Smooth muscle cell (in vitro differentiated cells): ENCODE data around the gene TMEM33. TPM values are rescaled to one million over a fixed set of nuclear protein-coding genes. Genes with fewer than 3 reads are reported as not detected.

ENCODE experiments used
- DNase-seq: peaks from one replicate; lab custom pipeline; 2025; ENCODE audit not compliant: unreplicated experiment; lab: John Stamatoyannopoulos, UW
- H2AFZ ChIP-seq: fragments of 200-600 bp; sonication (generic); 2 replicates; pipeline ENCODE4 v1.6.0; 2016; ENCODE audit warnings: antibody characterized with exemption, low read depth, mild to moderate bottlenecking
- H3F3A ChIP-seq: fragments of 200-600 bp; sonication (generic); 2 replicates; pipeline ENCODE4 v1.6.0; 2017; ENCODE audit warnings: antibody characterized with exemption, low read depth
- H3K27ac ChIP-seq: fragments of 200-600 bp; sonication (generic); 2 replicates; pipeline ENCODE4 v1.5.1; 2016; ENCODE audit warnings: low read depth, mild to moderate bottlenecking
- H3K27me3 ChIP-seq: fragments of 200-600 bp; sonication (generic); 2 replicates; pipeline ENCODE4 v1.6.1; 2016; ENCODE audit warnings: low read depth, mild to moderate bottlenecking
- H3K36me3 ChIP-seq: fragments of 200-600 bp; sonication (generic); 2 replicates; pipeline ENCODE4 v1.5.1; 2016; ENCODE audit warnings: low read depth
- H3K4me1 ChIP-seq: fragments of 200-600 bp; sonication (generic); 2 replicates; pipeline ENCODE4 v1.5.1; 2016; ENCODE audit warnings: low read depth
- H3K4me2 ChIP-seq: fragments of 200-600 bp; sonication (generic); 2 replicates; pipeline ENCODE4 v1.6.0; 2016; ENCODE audit warnings: mild to moderate bottlenecking
- H3K4me3 ChIP-seq: fragments of 200-600 bp; sonication (generic); 2 replicates; pipeline ENCODE4 v1.5.1; 2016; ENCODE audit warnings: mild to moderate bottlenecking
- H3K79me2 ChIP-seq: fragments of 200-600 bp; sonication (generic); 2 replicates; pipeline ENCODE4 v1.6.0; 2016; ENCODE audit warnings: low read depth, mild to moderate bottlenecking
- H3K9ac ChIP-seq: fragments of 200-600 bp; sonication (generic); 2 replicates; pipeline ENCODE4 v1.6.0; 2016; ENCODE audit warnings: low read depth
- H3K9me3 ChIP-seq: fragments of 200-600 bp; sonication (generic); replicated peaks from 2 replicates; pipeline ENCODE4 v1.5.1; 2016; ENCODE audit warnings: low read depth
- H4K20me1 ChIP-seq: fragments of 200-600 bp; sonication (generic); 2 replicates; pipeline ENCODE4 v1.6.0; 2016; ENCODE audit warnings: low read depth
- whole genome bisulfite sequencing: methylation state at CpG from one replicate; pipeline ENCODE4 v1.1.7; 2016; ENCODE audit warnings: low lambda C conversion rate; 5-methylcytosine and 5-hydroxymethylcytosine counted together
- polyA plus RNA-seq: library from polyadenylated mRNA; unstranded; fragments of >200 nt; fragmentation: Nextera tagmentation; extraction: Ambion mirVana; gene quantifications from 2 replicates; pipeline ENCODE4 v1.2.1, GENCODE V29; 2016
- total RNA-seq: library from RNA; depleted of rRNA; stranded (reverse); fragments of >200 nt; gene quantifications from 2 replicates; pipeline ENCODE4 v1.2.3, GENCODE V29; 2014
- TF ChIP-seq, protein P1 (sequence below): fragments of 200-600 bp; sonication (generic); IDR thresholded peaks from 2 replicates; pipeline ENCODE4 v1.5.1; 2017; ENCODE audit warnings: borderline replicate concordance, mild to moderate bottlenecking, antibody characterized with exemption; ENCODE audit not compliant: insufficient read depth, poor library complexity, severe bottlenecking

TMEM33 gene
- total and polyA plus RNA-seq, 2 experiments from 2014 or later = 20.8 to 75.3 TPM

DNA sequence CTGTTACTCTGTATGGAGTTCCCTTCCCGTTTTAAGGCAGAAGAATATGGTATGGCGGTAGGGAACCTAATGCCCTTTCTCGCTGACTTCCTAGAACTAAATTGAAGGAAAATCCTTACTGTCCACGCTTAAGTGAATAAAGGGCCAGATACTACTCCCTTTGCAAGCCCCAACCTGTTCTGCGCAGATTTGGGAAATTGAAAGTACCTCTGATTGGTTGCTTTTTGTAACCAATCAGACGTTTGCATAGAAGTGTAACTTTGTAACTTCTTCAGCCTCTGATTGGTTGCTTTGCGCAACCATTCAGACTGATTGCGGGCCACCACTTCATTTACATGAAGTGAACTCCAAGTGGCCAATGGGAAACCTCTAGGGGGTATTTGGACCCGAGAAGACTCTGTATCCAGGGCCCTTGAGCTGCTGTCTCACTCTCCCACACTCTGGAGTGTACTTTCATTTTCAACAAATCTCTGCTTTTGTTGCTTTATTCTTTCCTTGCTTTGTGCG lies 1.2 kb upstream of the TMEM33 start:
- Histone ChIP-seq H3K9ac (no peak overlapping the region), H3K4me1 (peaks cover 19% of the 10 kb centered on the region), H3K27ac (no peak overlapping the region), H3K9me3 (no peaks in the 10 kb centered on the region), H3K4me2 (no peak overlapping the region), H2AFZ (peak overlapping the region; percentile 97), H3K36me3 (no peaks in the 10 kb centered on the region), H3F3A (no peaks in the 10 kb centered on the region), H3K4me3 (no peak overlapping the region), H4K20me1 (peaks cover 29% of the 10 kb centered on the region), H3K79me2 (peaks cover 37% of the 10 kb centered on the region), H3K27me3 (peaks cover 20% of the 10 kb centered on the region)
- WGBS = 95% methylated on average over 10 of the region's 10 CpGs
- DNase-seq = no peak
- TF ChIP-seq, protein P1, sequence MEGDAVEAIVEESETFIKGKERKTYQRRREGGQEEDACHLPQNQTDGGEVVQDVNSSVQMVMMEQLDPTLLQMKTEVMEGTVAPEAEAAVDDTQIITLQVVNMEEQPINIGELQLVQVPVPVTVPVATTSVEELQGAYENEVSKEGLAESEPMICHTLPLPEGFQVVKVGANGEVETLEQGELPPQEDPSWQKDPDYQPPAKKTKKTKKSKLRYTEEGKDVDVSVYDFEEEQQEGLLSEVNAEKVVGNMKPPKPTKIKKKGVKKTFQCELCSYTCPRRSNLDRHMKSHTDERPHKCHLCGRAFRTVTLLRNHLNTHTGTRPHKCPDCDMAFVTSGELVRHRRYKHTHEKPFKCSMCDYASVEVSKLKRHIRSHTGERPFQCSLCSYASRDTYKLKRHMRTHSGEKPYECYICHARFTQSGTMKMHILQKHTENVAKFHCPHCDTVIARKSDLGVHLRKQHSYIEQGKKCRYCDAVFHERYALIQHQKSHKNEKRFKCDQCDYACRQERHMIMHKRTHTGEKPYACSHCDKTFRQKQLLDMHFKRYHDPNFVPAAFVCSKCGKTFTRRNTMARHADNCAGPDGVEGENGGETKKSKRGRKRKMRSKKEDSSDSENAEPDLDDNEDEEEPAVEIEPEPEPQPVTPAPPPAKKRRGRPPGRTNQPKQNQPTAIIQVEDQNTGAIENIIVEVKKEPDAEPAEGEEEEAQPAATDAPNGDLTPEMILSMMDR = no peak

DNA sequence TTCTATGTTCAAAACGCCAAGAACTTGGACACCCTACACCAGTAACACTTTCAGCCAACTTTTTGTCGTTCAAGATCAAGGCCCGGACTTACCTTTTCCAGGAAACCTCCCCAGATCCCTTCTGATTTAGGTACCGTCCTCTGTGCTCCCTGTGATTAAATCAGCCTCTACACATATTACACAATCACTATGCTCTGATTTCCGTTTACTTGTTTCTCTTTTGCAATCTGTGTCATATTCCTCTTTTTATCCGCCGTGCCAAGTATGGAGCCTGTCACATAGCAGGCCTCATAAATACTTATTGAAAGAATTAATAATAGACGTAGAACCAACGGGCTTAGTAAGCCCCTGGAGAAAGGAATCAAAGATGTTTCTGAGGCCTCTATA lies 722 bp upstream of the TMEM33 start:
- no peak overlapping the region for H3K27ac ChIP-seq
- peaks cover 34% of the 10 kb centered on the region for H4K20me1 ChIP-seq
- peak overlapping the region; percentile 91 for H3K4me2 ChIP-seq
- H3K36me3 ChIP-seq = no peaks in the 10 kb centered on the region
- H3K27me3 ChIP-seq = peaks cover 20% of the 10 kb centered on the region
- 88% methylated on average over 9 of the region's 9 CpGs for WGBS
- H3K9me3 ChIP-seq = no peaks in the 10 kb centered on the region
- H2AFZ ChIP-seq = peak overlapping the region; percentile 97
- H3K4me3 ChIP-seq = peak overlapping the region; percentile 90
- H3F3A ChIP-seq = no peaks in the 10 kb centered on the region
- H3K79me2 ChIP-seq = peaks cover 42% of the 10 kb centered on the region
- TF ChIP-seq, protein P1 = no peak
- no peak overlapping the region for H3K9ac ChIP-seq
- H3K4me1 ChIP-seq = peaks cover 19% of the 10 kb centered on the region
- no peak for DNase-seq

DNA sequence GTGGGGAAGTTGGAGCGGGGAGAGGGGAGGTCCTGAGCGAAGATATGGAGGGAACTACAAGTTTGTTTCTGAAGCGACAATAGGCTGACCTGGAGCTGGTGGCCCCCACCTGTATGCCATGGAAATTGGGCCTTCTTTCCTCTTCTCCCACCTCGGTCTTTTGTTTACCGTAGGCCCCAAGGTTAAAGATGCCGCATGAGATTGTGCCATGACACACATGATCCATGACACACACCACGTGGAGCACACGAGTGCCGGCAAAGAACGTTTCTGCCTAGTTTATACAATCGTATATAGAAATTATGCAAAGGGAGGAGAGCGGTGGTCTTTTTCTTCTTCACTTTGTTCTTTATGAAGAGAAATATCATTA lies 408 bp downstream of the TMEM33 start:
- TF ChIP-seq, protein P1 = no peak
- peak overlapping the region; percentile 97 for H2AFZ ChIP-seq
- peaks cover 51% of the 10 kb centered on the region for H3K79me2 ChIP-seq
- no peaks in the 10 kb centered on the region for H3K36me3 ChIP-seq
- H3K4me1 ChIP-seq = peaks cover 19% of the 10 kb centered on the region
- DNase-seq = no peak
- H3K27me3 ChIP-seq = peaks cover 20% of the 10 kb centered on the region
- peak overlapping the region; percentile 91 for H3K4me2 ChIP-seq
- H3F3A ChIP-seq = no peaks in the 10 kb centered on the region
- H3K9me3 ChIP-seq = no peaks in the 10 kb centered on the region
- 4% methylated on average over 12 of the region's 12 CpGs for WGBS
- peaks cover 45% of the 10 kb centered on the region for H4K20me1 ChIP-seq
- peak overlapping the region; percentile 90 for H3K4me3 ChIP-seq
- peak overlapping the region; percentile 82 for H3K27ac ChIP-seq
- peak overlapping the region; percentile 84 for H3K9ac ChIP-seq

DNA sequence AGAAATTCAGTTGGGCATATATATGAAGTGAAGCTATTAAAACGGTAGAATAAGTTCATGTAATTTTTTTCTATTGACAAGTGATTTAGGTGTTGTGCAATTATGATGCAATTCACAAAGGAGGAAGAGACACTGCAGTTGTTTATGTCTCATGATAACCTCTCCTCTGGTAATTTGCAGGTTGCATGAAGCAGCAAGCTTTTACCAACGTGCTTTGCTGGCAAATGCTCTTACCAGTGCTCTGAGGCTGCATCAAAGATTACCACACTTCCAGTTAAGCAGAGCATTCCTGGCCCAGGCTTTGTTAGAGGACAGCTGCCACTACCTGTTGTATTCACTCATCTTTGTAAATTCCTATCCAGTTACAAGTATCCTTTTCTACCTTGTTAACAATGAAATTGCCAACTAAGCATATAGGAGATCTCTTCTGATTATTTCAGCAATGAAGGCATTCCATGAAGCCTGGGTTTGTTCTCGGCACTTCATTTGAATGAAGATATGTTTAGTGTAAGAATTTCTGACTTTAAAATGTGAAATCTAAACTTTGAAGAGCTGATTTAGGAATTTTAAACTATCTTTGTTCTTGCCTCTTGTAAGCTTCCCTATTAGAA lies 3.9 kb downstream of the TMEM33 start:
- Histone ChIP-seq H3K79me2 (peaks cover 70% of the 10 kb centered on the region), H3K9ac (no peak overlapping the region), H3F3A (no peaks in the 10 kb centered on the region), H3K4me2 (no peak overlapping the region), H3K9me3 (no peaks in the 10 kb centered on the region), H2AFZ (no peak overlapping the region), H3K27ac (peak overlapping the region; percentile 70), H3K4me1 (peaks cover 19% of the 10 kb centered on the region), H4K20me1 (peaks cover 65% of the 10 kb centered on the region), H3K27me3 (no peaks in the 10 kb centered on the region), H3K36me3 (no peaks in the 10 kb centered on the region), H3K4me3 (no peak overlapping the region)
- 77% methylated on average over 3 of the region's 3 CpGs for WGBS
- TF ChIP-seq, protein P1 = no peak
- no peak for DNase-seq
